HG03469 (cell line): ENCODE results near the gene PDE11A.

Experiments
- ATAC-seq: cut with Tn5 transposase; IDR thresholded peaks from one replicate; pipeline ENCODE4 v1.9.1; 2021; ENCODE audit warnings: mild to moderate bottlenecking, moderate library complexity, moderate number of reproducible peaks; ENCODE audit not compliant: unreplicated experiment

The PDE11A gene

GRCh38 chr2:177705511-177706173 is 366.9 kb downstream of the PDE11A start:
- ATAC-seq = no peak

GRCh38 chr2:177703159-177703558 is 369.4 kb downstream of the PDE11A start:
- ATAC-seq = no peak

GRCh38 chr2:177698281-177698680 is 374.3 kb downstream of the PDE11A start:
- no peak for ATAC-seq

GRCh38 chr2:177694348-177694747 is 378.2 kb downstream of the PDE11A start:
- no peak for ATAC-seq

DNA sequence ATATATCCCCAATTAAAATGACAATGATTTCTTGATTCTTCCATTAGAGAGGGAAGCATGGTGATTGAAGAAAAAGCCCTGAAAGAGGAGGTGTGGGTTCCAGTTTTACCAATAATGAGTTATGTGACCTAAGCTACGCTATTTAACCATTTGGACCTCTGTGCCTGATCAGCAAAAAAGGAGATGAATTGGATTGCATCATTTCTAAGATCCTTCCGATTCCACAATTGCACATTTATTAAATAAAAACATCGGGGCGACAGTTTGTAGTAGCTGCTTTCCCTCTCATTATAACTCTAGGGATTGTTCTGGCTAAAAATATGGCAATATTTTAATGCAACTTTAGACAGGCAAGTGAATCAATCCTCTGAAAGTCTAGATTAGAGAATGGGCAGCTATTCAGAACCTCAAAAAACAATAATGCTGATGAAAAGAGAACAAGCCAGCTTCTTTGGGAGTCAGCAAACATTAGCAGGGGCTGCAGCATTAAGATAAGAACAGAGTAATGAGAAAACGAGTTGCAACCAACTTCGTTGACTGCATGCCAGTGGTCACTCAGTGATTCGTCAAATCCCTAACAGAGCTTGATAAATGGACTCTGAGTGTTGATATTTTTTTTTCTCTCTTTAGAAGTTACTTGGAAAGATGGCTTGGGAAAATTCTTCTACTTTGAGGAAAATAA is 378.8 kb downstream of the PDE11A start:
- no peak for ATAC-seq

GRCh38 chr2:177692783-177693269 is 379.8 kb downstream of the PDE11A start:
- no peak for ATAC-seq

DNA sequence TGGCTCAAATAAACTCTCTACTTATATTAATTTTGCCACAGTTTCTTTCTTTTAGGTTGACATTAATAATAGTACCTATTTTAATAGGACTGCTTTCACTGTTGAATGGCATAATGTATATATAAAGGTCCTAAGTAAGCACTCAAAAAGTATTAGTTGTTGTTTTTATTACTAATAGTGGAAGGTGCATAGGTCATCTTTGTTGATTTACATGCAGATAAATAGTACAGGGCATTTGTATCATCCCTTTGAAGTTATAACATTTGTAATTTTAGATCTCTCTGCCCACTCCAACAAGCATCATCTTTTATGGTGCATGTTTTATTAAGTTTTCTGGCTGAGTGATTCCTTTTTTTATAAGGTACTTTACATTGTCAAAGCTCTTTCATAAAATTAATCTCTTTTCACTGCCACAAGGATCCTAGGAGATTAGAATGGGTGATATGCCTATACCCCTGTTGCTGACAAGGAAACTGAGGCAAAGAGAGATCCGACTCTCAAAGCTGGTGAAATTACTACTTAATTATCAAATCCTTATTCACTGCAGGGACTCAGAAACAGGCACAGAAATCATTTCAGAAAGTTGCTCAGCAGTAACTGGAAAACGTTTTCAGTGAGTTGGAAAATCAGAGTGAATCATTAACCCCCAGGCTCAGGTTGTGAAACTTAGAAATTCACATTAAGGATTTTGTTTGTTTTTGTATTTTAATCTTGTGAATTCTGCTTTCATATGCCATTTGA is 380.4 kb downstream of the PDE11A start:
- no peak for ATAC-seq

DNA sequence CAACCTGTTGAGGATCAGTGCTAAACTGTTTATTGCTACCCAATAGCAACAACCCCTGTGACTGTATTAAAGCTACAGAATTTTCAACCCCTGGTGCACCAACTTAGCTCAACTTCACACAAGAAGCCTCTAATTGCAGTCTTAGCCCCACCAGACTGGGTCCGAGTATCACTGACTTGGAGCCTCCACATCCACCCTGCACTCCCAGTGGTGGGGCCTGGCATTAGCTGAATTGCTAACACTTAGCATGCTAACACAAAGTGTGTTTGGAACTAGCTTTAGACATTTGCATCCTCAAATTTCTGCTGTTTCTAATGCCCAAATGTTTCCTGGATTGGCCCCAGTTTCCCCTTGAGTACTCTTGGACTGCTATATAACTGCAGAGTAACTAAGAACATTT is 381.4 kb downstream of the PDE11A start:
- ATAC-seq = no peak

DNA sequence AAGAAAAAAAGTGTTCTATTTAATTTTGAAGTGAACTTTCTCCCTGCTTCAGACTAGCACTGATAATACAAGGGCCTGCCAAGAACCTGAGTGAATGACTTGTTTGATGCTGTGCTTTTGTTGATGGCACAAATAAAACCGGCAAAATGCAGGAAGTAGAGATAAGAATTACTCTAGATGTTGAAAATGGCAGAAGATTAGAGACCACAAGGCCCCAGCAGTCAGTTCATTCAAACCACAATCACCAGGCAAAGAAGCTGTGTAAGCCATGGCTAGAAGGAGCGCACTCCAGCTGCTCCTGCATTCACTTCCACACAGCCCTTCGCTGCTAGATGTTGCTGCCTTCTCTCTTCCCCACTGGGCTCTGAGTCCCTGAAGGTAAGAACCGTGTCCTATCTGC is 383.0 kb downstream of the PDE11A start:
- no peak for ATAC-seq

GRCh38 chr2:177688844-177689243 is 383.7 kb downstream of the PDE11A start:
- ATAC-seq = no peak

DNA sequence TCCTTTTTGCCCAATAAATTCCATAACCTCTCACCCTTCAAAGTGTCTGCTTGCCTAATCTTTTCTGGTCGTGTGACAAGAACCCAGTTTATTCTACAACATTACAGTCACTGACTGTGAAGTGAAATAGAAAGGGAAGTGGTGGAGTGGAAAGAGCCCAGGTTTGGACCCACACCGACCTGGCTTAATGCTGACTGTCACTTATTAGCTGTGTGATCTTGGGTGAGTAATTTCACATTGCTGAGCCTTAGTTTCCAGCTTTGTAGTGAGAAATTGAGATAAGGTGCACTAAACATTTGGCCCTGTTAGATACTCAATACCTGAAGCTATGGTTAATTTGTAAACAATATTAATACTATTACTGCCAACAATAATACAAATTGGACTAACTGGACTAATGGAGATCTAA is 388.9 kb downstream of the PDE11A start:
- ATAC-seq = no peak

- ATAC-seq = no peak
These were observed 389.5 kb downstream of the PDE11A start for GRCh38 chr2:177682836-177683660.

- ATAC-seq = no peak
These were observed 390.6 kb downstream of the PDE11A start for GRCh38 chr2:177682006-177682405.

GRCh38 chr2:177680866-177681712 is 391.5 kb downstream of the PDE11A start:
- ATAC-seq = no peak

DNA sequence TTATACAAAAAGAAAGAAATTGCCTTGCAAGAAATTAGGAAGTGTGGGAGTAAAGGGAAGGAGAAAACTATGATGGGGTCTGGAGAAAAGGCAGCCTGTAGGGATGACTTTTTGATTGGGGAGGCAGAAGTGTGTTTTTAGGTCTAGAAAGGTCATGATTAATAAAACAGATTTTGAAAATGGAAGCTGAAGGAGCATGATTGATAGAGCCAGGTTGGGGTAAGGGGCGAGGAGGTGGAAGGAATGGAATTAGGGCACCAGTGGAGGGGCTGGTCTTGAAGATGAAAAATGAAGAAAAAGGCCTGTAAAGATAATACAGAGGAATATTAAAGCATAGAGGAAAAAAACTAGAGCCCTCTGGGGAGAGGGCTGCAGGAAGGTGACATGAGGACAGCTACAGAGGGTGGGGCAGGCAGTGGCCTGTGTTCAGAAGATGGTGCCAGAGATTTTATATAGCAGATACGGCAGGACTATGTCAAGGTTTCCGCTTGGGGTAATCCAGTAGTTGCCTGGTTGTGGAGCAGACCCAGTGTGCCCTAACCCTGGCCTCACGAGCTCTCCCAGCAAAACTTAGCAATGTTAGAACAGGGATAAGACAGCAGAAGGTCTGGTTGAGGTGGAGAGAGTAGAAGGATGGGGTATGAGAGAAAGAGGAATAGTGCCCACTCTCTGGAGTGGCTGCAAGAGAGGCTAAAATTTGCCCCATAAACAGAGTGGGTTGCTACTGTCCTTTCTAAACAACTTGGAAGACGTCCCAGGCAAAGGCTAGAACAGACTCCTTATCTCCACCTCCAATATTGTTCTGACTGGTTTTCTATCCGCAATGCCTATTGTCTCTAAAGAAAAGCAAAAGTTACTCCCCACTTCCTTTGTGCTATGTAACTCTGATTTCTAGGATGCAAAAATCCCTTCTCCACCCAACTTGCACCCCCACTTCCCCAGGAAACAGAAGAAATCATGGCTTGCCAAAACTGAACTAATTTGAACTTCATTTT is 392.7 kb downstream of the PDE11A start:
- no peak for ATAC-seq

DNA sequence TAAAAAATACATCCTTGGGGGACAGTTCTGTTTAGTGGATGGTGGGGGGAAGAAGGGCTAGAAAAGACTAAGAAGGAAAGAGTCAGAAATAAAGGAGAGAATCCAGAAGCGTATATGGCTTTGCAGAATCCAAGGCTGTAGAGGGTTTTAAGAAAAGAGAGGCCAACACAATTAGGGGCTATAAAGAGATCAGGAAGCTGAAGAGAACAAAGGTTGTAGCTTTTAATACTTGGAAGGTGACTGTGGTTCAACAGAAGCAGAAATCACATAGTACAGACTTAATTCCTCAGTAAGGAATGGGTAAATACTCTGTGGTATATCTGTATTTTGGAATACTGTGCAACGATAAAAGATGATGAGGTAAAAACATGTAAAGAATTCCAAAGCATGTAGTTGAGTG is 393.6 kb downstream of the PDE11A start:
- ATAC-seq = no peak

DNA sequence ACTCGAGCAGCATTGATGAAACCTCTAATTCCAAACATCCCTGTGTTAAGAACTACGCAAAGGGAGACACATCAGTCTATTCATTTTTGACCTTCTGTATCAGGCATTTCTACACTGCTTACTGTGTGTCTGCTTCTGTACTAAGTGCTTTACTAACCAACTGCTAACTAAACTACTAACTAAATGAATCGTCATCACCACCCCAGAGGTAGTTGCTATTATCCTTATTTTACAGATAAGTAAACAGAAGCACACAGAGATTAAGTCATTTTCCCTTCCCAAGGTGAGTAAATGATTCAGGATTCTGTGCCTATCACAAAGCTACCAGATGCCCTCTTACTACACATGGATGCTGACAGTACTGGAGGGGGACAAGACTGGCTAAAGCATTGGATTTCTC is 395.9 kb downstream of the PDE11A start:
- ATAC-seq = no peak

DNA sequence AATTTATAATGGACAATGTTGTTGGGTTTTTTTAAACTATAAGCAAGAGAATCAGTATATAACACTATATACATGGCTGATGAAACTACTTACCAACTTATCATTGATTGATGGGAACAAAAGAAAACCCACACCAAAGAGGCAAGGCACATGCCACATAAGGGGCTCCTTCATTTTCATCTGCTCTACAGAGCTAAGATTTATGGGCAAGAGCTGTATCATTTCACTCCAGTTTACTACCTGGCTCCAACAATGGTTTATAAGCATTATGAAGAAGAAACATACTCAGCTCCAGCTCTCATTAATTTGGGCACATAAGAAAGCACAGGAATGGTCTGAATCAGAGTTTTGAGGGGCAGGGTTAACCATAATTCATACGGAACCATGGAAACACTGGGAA is 396.8 kb downstream of the PDE11A start:
- ATAC-seq = no peak

- ATAC-seq = no peak
These were observed 397.2 kb downstream of the PDE11A start for GRCh38 chr2:177675350-177675821.
